ENCODE measurements around the gene BAIAP2L1. TPM values are rescaled to one million over a fixed set of nuclear protein-coding genes. Genes with fewer than 3 reads are reported as not detected.

Gene BAIAP2L1
- total and polyA plus RNA-seq, 2 donors (not counting 1 experiment from before 2014, with no cell fraction given) = 3.1 to 5.3 TPM

- Histone ChIP-seq H3K79me2 (ENCODE audit: control insufficient read depth, insufficient read depth, low read length) (no peaks in the 10 kb centered on the region), H3K36me3 (ENCODE audit: control insufficient read depth, insufficient read depth, low read length) (no peaks in the 10 kb centered on the region), H3K4me2 (ENCODE audit: extremely low read depth, insufficient read depth, low read length) (no peak overlapping the region), H3K9ac (ENCODE audit: insufficient read depth, low read length) (no peak overlapping the region), H3K27me3 (ENCODE audit: control insufficient read depth, insufficient read depth, low read length) (no peaks in the 10 kb centered on the region), H2AFZ (ENCODE audit: low read length) (no peak overlapping the region), H3K4me1 (ENCODE audit: control insufficient read depth, extremely low read depth, insufficient read depth, low read length) (peaks cover 3% of the 10 kb centered on the region), H3K9me3 (ENCODE audit: control insufficient read depth, insufficient read depth, low read depth, low read length) (no peaks in the 10 kb centered on the region), H3K4me3 (replicated peaks in 1 of 4; ENCODE audit: control extremely low read depth in 1 of 4, insufficient read depth in 1 of 4, low read depth in 3 of 4, low read length in 4 of 4) (no peak overlapping the region), H4K20me1 (ENCODE audit: control insufficient read depth, extremely low read depth, insufficient read depth, low read length) (no peaks in the 10 kb centered on the region), H3K27ac (ENCODE audit: insufficient read depth, low read length) (no peak overlapping the region)
- DNase-seq (ENCODE audit: low read depth in 2 of 2) = peak in 1 of 2 donors; percentile 57
- TF ChIP-seq CTCF (conservative IDR thresholded peaks at IDR 0.05 in 1 of 2, IDR thresholded peaks at IDR 0.05 in 1 of 2; ENCODE audit: low read depth in 1 of 2, low read length in 2 of 2) (no peak), EZH2 (IDR thresholded peaks at IDR 0.05; ENCODE audit: low read length, missing control alignments) (no peak)
These were observed 124.6 kb downstream of the BAIAP2L1 start for GRCh38 chr7:98276241-98276761.

GRCh38 chr7:98267303-98267702, 133.6 kb downstream of the BAIAP2L1 start:
- H3K4me2 ChIP-seq (ENCODE audit: extremely low read depth, insufficient read depth, low read length) = no peak overlapping the region
- no peak overlapping the region for H3K27ac ChIP-seq (ENCODE audit: insufficient read depth, low read length)
- no peaks in the 10 kb centered on the region for H3K27me3 ChIP-seq (ENCODE audit: control insufficient read depth, insufficient read depth, low read length)
- TF ChIP-seq CTCF (conservative IDR thresholded peaks at IDR 0.05 in 1 of 2, IDR thresholded peaks at IDR 0.05 in 1 of 2; ENCODE audit: low read depth in 1 of 2, low read length in 2 of 2) (no peak), EZH2 (IDR thresholded peaks at IDR 0.05; ENCODE audit: low read length, missing control alignments) (no peak)
- no peaks in the 10 kb centered on the region for H4K20me1 ChIP-seq (ENCODE audit: control insufficient read depth, extremely low read depth, insufficient read depth, low read length)
- no peaks in the 10 kb centered on the region for H3K36me3 ChIP-seq (ENCODE audit: control insufficient read depth, insufficient read depth, low read length)
- H2AFZ ChIP-seq (ENCODE audit: low read length) = no peak overlapping the region
- DNase-seq (ENCODE audit: low read depth in 2 of 2) = no peak
- no peaks in the 10 kb centered on the region for H3K4me1 ChIP-seq (ENCODE audit: control insufficient read depth, extremely low read depth, insufficient read depth, low read length)
- H3K4me3 ChIP-seq (replicated peaks in 1 of 4; ENCODE audit: control extremely low read depth in 1 of 4, insufficient read depth in 1 of 4, low read depth in 3 of 4, low read length in 4 of 4) = no peak overlapping the region
- no peaks in the 10 kb centered on the region for H3K9me3 ChIP-seq (ENCODE audit: control insufficient read depth, insufficient read depth, low read depth, low read length)
- H3K79me2 ChIP-seq (ENCODE audit: control insufficient read depth, insufficient read depth, low read length) = no peaks in the 10 kb centered on the region
- no peak overlapping the region for H3K9ac ChIP-seq (ENCODE audit: insufficient read depth, low read length)

GRCh38 chr7:98266840-98267239, 134.1 kb downstream of the BAIAP2L1 start:
- H3K27ac ChIP-seq (ENCODE audit: insufficient read depth, low read length) = no peak overlapping the region
- H3K4me3 ChIP-seq (replicated peaks in 1 of 4; ENCODE audit: control extremely low read depth in 1 of 4, insufficient read depth in 1 of 4, low read depth in 3 of 4, low read length in 4 of 4) = no peak overlapping the region
- no peaks in the 10 kb centered on the region for H4K20me1 ChIP-seq (ENCODE audit: control insufficient read depth, extremely low read depth, insufficient read depth, low read length)
- H3K4me2 ChIP-seq (ENCODE audit: extremely low read depth, insufficient read depth, low read length) = no peak overlapping the region
- H3K4me1 ChIP-seq (ENCODE audit: control insufficient read depth, extremely low read depth, insufficient read depth, low read length) = no peaks in the 10 kb centered on the region
- no peaks in the 10 kb centered on the region for H3K36me3 ChIP-seq (ENCODE audit: control insufficient read depth, insufficient read depth, low read length)
- H2AFZ ChIP-seq (ENCODE audit: low read length) = no peak overlapping the region
- no peak overlapping the region for H3K9ac ChIP-seq (ENCODE audit: insufficient read depth, low read length)
- TF ChIP-seq CTCF (conservative IDR thresholded peaks at IDR 0.05 in 1 of 2, IDR thresholded peaks at IDR 0.05 in 1 of 2; ENCODE audit: low read depth in 1 of 2, low read length in 2 of 2) (peak; percentile 51 to 55), EZH2 (IDR thresholded peaks at IDR 0.05; ENCODE audit: low read length, missing control alignments) (no peak)
- no peaks in the 10 kb centered on the region for H3K27me3 ChIP-seq (ENCODE audit: control insufficient read depth, insufficient read depth, low read length)
- DNase-seq (ENCODE audit: low read depth in 2 of 2) = peak in 1 of 2 donors; percentile 31
- no peaks in the 10 kb centered on the region for H3K9me3 ChIP-seq (ENCODE audit: control insufficient read depth, insufficient read depth, low read depth, low read length)
- no peaks in the 10 kb centered on the region for H3K79me2 ChIP-seq (ENCODE audit: control insufficient read depth, insufficient read depth, low read length)
